IMR-90 (cell line): ENCODE results near the gene NHLRC2. TPM values are rescaled to one million over a fixed set of nuclear protein-coding genes. Genes with fewer than 3 reads are reported as not detected.

ENCODE experiments used
- ATAC-seq: fragments of 200-7000 bp; cut with Tn5 transposase; 2 replicates; pipeline ENCODE4 v1.9.1; 2020; ENCODE audit warnings: low read depth, mild to moderate bottlenecking, moderate library complexity
- BruUV-seq: library from RNA; stranded (reverse); fragments of 400-500 nt; replicated peaks from 2 replicates; lab custom pipeline; 2021; lab: Mats Ljungman, UMichigan
- CTCF ChIA-PET: fragments of 300-600 bp; formaldehyde crosslinking; extraction: SDS; loops from one replicate; lab custom pipeline; 2021; ENCODE audit warnings: antibody characterized with exemption; lab: Yijun Ruan, JAX
- POLR2A ChIA-PET: fragments of 300-600 bp; sonication (Branson Sonifier 250); formaldehyde crosslinking; loops from one replicate; lab custom pipeline; 2022; ENCODE audit warnings: antibody characterized with exemption; ENCODE audit not compliant: unreplicated experiment; lab: Charles Lee
- DNase-seq: peaks from one replicate; pipeline ENCODE4 v3.0.0; 2013
- H2AFZ ChIP-seq: replicated peaks from 2 replicates; pipeline ENCODE3; 2013; ENCODE audit warnings: low read length, mild to moderate bottlenecking; ENCODE audit not compliant: poor library complexity
- H2AK5ac ChIP-seq: 2 replicates; pipeline ENCODE4 v1.6.1; 2013; ENCODE audit warnings: low read depth, low read length, inconsistent platforms
- H2AK9ac ChIP-seq: replicated peaks from 2 replicates; pipeline ENCODE3; 2013; ENCODE audit warnings: mild to moderate bottlenecking, low read depth, low read length, moderate library complexity; ENCODE audit not compliant: poor library complexity
- H2BK120ac ChIP-seq: 2 replicates; pipeline ENCODE4 v1.6.1; 2013; ENCODE audit warnings: low read depth, low read length, inconsistent platforms
- H2BK15ac ChIP-seq: 3 replicates; pipeline ENCODE4 v1.6.1; 2013; ENCODE audit warnings: low read depth, low read length, inconsistent platforms
- H2BK20ac ChIP-seq: 2 replicates; pipeline ENCODE4 v1.6.1; 2013; ENCODE audit warnings: low read depth, mild to moderate bottlenecking, inconsistent platforms, low read length, moderate library complexity
- H2BK5ac ChIP-seq: 2 replicates; pipeline ENCODE4 v1.6.1; 2013; ENCODE audit warnings: mild to moderate bottlenecking, low read depth, low read length, inconsistent platforms; ENCODE audit not compliant: poor library complexity, severe bottlenecking
- H3K14ac ChIP-seq: replicated peaks from 2 replicates; pipeline ENCODE4 v1.6.1; 2013; ENCODE audit warnings: low read depth, low read length, inconsistent platforms
- H3K18ac ChIP-seq: 2 replicates; pipeline ENCODE4 v1.6.1; 2013; ENCODE audit warnings: low read depth, low read length, control low read depth
- H3K23ac ChIP-seq: 2 replicates; pipeline ENCODE4 v1.6.1; 2013; ENCODE audit warnings: low read depth, low read length, inconsistent platforms
- H3K27ac ChIP-seq: 2 replicates; pipeline ENCODE4 v1.5.1; 2013; ENCODE audit warnings: mild to moderate bottlenecking, control low read depth, low read length; ENCODE audit not compliant: insufficient read depth
- H3K27me3 ChIP-seq: 2 replicates; pipeline ENCODE4 v1.6.1; 2013; ENCODE audit warnings: low read length; ENCODE audit not compliant: control insufficient read depth, insufficient read depth
- H3K36me3 ChIP-seq: 2 replicates; pipeline ENCODE4 v1.6.1; 2013; ENCODE audit warnings: low read length, mixed read lengths; ENCODE audit not compliant: control insufficient read depth, insufficient read depth
- H3K4ac ChIP-seq: 2 replicates; pipeline ENCODE4 v1.6.1; 2013; ENCODE audit warnings: low read depth, low read length, inconsistent platforms
- H3K4me1 ChIP-seq: 2 replicates; pipeline ENCODE4 v1.6.1; 2013; ENCODE audit warnings: low read length, mixed read lengths; ENCODE audit not compliant: control insufficient read depth, insufficient read depth
- H3K4me2 ChIP-seq: 2 replicates; pipeline ENCODE4 v1.6.1; 2013; ENCODE audit warnings: low read depth, mild to moderate bottlenecking, control low read depth, low read length, moderate library complexity
- H3K4me3 ChIP-seq: 2 replicates; pipeline ENCODE4 v1.5.1; 2013; ENCODE audit warnings: low read depth, mild to moderate bottlenecking, control low read depth, low read length, moderate library complexity; ENCODE audit not compliant: insufficient read depth
- H3K56ac ChIP-seq: 2 replicates; pipeline ENCODE4 v1.6.1; 2013; ENCODE audit warnings: low read length, inconsistent platforms; ENCODE audit not compliant: insufficient read depth; ENCODE audit errors: extremely low read depth
- H3K79me1 ChIP-seq, 2 experiments: 2 replicates each; pipeline ENCODE4 v1.6.1; 2013; ENCODE audit warnings: low read length in 2 of 2, inconsistent platforms in 1 of 2, low read depth in 1 of 2
- H3K9ac ChIP-seq: 2 replicates; pipeline ENCODE4 v1.6.1; 2013; ENCODE audit warnings: low read depth, low read length, control low read depth
- H3K9me1 ChIP-seq: 2 replicates; pipeline ENCODE4 v1.6.1; 2013; ENCODE audit warnings: low read length, inconsistent platforms; ENCODE audit not compliant: insufficient read depth
- H3K9me3 ChIP-seq: 2 replicates; pipeline ENCODE4 v1.6.1; 2013; ENCODE audit warnings: low read length; ENCODE audit not compliant: control insufficient read depth, insufficient read depth
- H4K20me1 ChIP-seq: 2 replicates; pipeline ENCODE4 v1.6.1; 2013; ENCODE audit warnings: low read length, inconsistent platforms; ENCODE audit not compliant: insufficient read depth
- H4K5ac ChIP-seq: 2 replicates; pipeline ENCODE4 v1.6.1; 2013; ENCODE audit warnings: mild to moderate bottlenecking, low read depth, low read length, control low read depth
- H4K8ac ChIP-seq, 2 experiments: 2 replicates each; pipeline ENCODE4 v1.6.1; 2013; ENCODE audit warnings: low read depth in 2 of 2, low read length in 2 of 2, control low read depth in 1 of 2, inconsistent platforms in 1 of 2
- H4K91ac ChIP-seq: 2 replicates; pipeline ENCODE4 v1.6.1; 2013; ENCODE audit warnings: low read depth, low read length, inconsistent platforms; ENCODE audit not compliant: insufficient read depth
- BHLHE40 ChIP-seq: fragments of 150-350 bp; IDR thresholded peaks from 2 replicates; pipeline ENCODE4 v1.6.1; 2016; ENCODE audit warnings: mild to moderate bottlenecking, low read depth, low read length
- CEBPB ChIP-seq: IDR thresholded peaks from 2 replicates; pipeline ENCODE4 v1.6.1; 2012; ENCODE audit warnings: low read depth, low read length, improper control_type of control experiment
- CHD1 ChIP-seq: IDR thresholded peaks from 2 replicates; pipeline ENCODE4 v1.6.1; 2012; ENCODE audit warnings: low read depth, low read length, improper control_type of control experiment
- CTCF ChIP-seq: conservative IDR thresholded peaks from 2 replicates; pipeline ENCODE4 v1.5.1; 2012; ENCODE audit warnings: mild to moderate bottlenecking, low read depth, low read length, improper control_type of control experiment
- ELK1 ChIP-seq: fragments of 150-350 bp; IDR thresholded peaks from 2 replicates; pipeline ENCODE4 v1.6.1; 2016; ENCODE audit warnings: low read depth, mild to moderate bottlenecking, low read length, moderate library complexity, borderline replicate concordance
- FOS ChIP-seq: fragments of 150-350 bp; IDR thresholded peaks from 2 replicates; pipeline ENCODE4 v1.6.1; 2016; ENCODE audit warnings: low read depth, low read length
- MAFK ChIP-seq: IDR thresholded peaks from 2 replicates; pipeline ENCODE4 v1.6.1; 2012; ENCODE audit warnings: low read depth, low read length, improper control_type of control experiment
- MAZ ChIP-seq: IDR thresholded peaks from 2 replicates; pipeline ENCODE4 v1.6.1; 2012; ENCODE audit warnings: low read depth, mild to moderate bottlenecking, low read length, improper control_type of control experiment, moderate library complexity, borderline replicate concordance
- MXI1 ChIP-seq: IDR thresholded peaks from 2 replicates; pipeline ENCODE4 v1.6.1; 2012; ENCODE audit warnings: low read depth, mild to moderate bottlenecking, low read length, moderate library complexity, borderline replicate concordance
- NFE2L2 ChIP-seq: fragments of 150-350 bp; IDR thresholded peaks from 2 replicates; pipeline ENCODE4 v1.6.1; 2016; ENCODE audit warnings: low read depth, mild to moderate bottlenecking, low read length
- POLR2A ChIP-seq: IDR thresholded peaks from 2 replicates; pipeline ENCODE4 v1.6.1; 2012; ENCODE audit warnings: mild to moderate bottlenecking, low read depth, low read length
- RAD21 ChIP-seq: IDR thresholded peaks from 2 replicates; pipeline ENCODE4 v1.6.1; 2012; ENCODE audit warnings: low read length, improper control_type of control experiment
- RCOR1 ChIP-seq: IDR thresholded peaks from 2 replicates; pipeline ENCODE4 v1.6.1; 2012; ENCODE audit warnings: mild to moderate bottlenecking, low read length, improper control_type of control experiment; ENCODE audit not compliant: insufficient replicate concordance
- RFX5 ChIP-seq: IDR thresholded peaks from 2 replicates; pipeline ENCODE4 v1.8.0; 2012; ENCODE audit warnings: low read depth, mild to moderate bottlenecking, low read length, moderate library complexity
- SMC3 ChIP-seq: fragments of 150-350 bp; IDR thresholded peaks from 2 replicates; pipeline ENCODE4 v1.6.1; 2016; ENCODE audit warnings: low read depth, mild to moderate bottlenecking, antibody characterized with exemption, low read length, moderate library complexity
- USF2 ChIP-seq: fragments of 150-350 bp; IDR thresholded peaks from 2 replicates; pipeline ENCODE4 v1.6.1; 2017; ENCODE audit warnings: mild to moderate bottlenecking, antibody characterized with exemption, low read length, low read depth
- WGBS, 2 experiments: methylation state at CpG; one replicate each; pipeline versions ENCODE4 v1.1.5 to v1.1.7; 2013; ENCODE audit warnings: missing lambda C conversion rate in 2 of 2; ENCODE audit not compliant: insufficient read length in 1 of 2; ENCODE audit errors: extremely low coverage in 2 of 2; 5-methylcytosine and 5-hydroxymethylcytosine counted together
- dilution Hi-C: fragments of 300-500 bp; cut with HindIII; formaldehyde crosslinking; loops from one replicate; pipeline ENCODE4 v1.14.3; 2018; ENCODE audit warnings: low sequenced_read_pairs; ENCODE audit not compliant: unreplicated experiment
- in situ Hi-C: fragments of 300-500 bp; cut with MboI; formaldehyde crosslinking; loops from 3 replicates; pipeline ENCODE4 v1.14.3; 2019; ENCODE audit warnings: low sequenced_read_pairs, inconsistent platforms, mixed read lengths
- intact Hi-C: fragments of 100-400 bp; cut with micrococcal nuclease; formaldehyde crosslinking; loops from 2 replicates; pipeline ENCODE4 v1.10.0; 2022
- polyA plus RNA-seq, 3 experiments: library from polyadenylated mRNA; depleted of rRNA; stranded (reverse); fragments of >200 nt; gene quantifications; 2 replicates each; pipeline ENCODE4 v1.2.3, GENCODE V29; 2012; ENCODE audit warnings: low replicate concordance in 1 of 3
- total RNA-seq: library from RNA; depleted of rRNA; stranded (reverse); fragments of >200 nt; gene quantifications from 2 replicates; pipeline ENCODE4 v1.2.3, GENCODE V29; 2012

Gene NHLRC2
- total and polyA plus RNA-seq, 2 of the 4 experiments (the other 2 are of a cell fraction) = 3.0 to 11.8 TPM

GRCh38 chr10:113920875-113921274, 66.4 kb downstream of the NHLRC2 start:
- H3K14ac ChIP-seq = no peak overlapping the region
- POLR2A ChIA-PET = no interaction called here
- BruUV-seq = no TSS peak
- no peaks in the 10 kb centered on the region for H3K27me3 ChIP-seq
- H2BK5ac ChIP-seq = no peak overlapping the region
- no peaks in the 10 kb centered on the region for H3K79me1 ChIP-seq
- ATAC-seq = no peak
- TF ChIP-seq SMC3 (no peak), MXI1 (no peak), ELK1 (no peak), CEBPB (no peak), MAFK (no peak), POLR2A (no peak), CHD1 (no peak), RAD21 (no peak), NFE2L2 (no peak), MAZ (no peak), RCOR1 (no peak), USF2 (no peak), FOS (no peak), RFX5 (no peak), BHLHE40 (no peak), CTCF (no peak)
- no peak overlapping the region for H4K5ac ChIP-seq
- intact Hi-C loops = no loop called here
- CTCF ChIA-PET = no interaction called here
- no peaks in the 10 kb centered on the region for H4K20me1 ChIP-seq
- H2AK5ac ChIP-seq = no peak overlapping the region
- H2AK9ac ChIP-seq = no peak overlapping the region
- dilution Hi-C loops = no loop called here
- no peak overlapping the region for H2BK20ac ChIP-seq
- no peak overlapping the region for H2BK120ac ChIP-seq
- no peak for DNase-seq
- H3K27ac ChIP-seq = no peak overlapping the region
- no peaks in the 10 kb centered on the region for H3K4me1 ChIP-seq
- no peaks in the 10 kb centered on the region for H3K36me3 ChIP-seq
- H4K91ac ChIP-seq = no peak overlapping the region
- no peak overlapping the region for H3K23ac ChIP-seq
- in situ Hi-C loops = no loop called here
- no peak overlapping the region for H3K4ac ChIP-seq
- no peak overlapping the region for H3K9ac ChIP-seq
- no peak overlapping the region for H3K18ac ChIP-seq
- H4K8ac ChIP-seq = no peak overlapping the region
- no peak overlapping the region for H3K56ac ChIP-seq
- no CpG with 5 or more reads among the region's 3 CpGs for WGBS, 2 experiments
- no peak overlapping the region for H3K4me2 ChIP-seq
- no peak overlapping the region for H2AFZ ChIP-seq
- peaks cover 4% of the 10 kb centered on the region for H3K9me3 ChIP-seq
- no peaks in the 10 kb centered on the region for H3K9me1 ChIP-seq
- H3K4me3 ChIP-seq = no peak overlapping the region
- H2BK15ac ChIP-seq = no peak overlapping the region
